Astrocyte (in vitro differentiated cells and primary cell): ENCODE measurements around the gene AVL9.

Experiments
- EZH2 ChIP-seq: IDR thresholded peaks from 2 replicates; pipeline ENCODE4 v1.6.1; 2012; ENCODE audit warnings: mild to moderate bottlenecking, low read length, inconsistent platforms; ENCODE audit not compliant: insufficient read depth
- TF ChIP-seq, protein P1 (sequence below): IDR thresholded peaks from 2 replicates; pipeline ENCODE4 v1.5.1; 2011; ENCODE audit warnings: low read depth, mild to moderate bottlenecking, inconsistent platforms, low read length, moderate library complexity; ENCODE audit not compliant: insufficient read depth

DNA sequence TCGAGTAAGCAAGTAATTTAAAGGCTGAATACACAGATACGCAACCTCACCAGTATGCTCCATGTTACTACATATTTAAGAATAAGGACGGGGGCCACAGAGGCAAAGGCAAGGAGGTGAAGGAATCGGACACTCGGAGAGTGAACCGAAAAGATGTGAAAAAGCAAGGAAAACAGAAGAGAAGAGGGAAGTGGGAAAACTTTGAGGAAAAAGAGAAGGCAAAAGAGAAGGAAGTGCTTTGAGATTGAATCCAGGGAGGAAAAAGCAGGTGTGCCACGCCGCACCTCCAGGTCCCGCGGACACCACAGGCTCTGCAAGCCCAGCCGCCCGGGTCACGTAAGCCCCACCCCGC, 367 bp upstream of the AVL9 start:
- TF ChIP-seq, protein P1, sequence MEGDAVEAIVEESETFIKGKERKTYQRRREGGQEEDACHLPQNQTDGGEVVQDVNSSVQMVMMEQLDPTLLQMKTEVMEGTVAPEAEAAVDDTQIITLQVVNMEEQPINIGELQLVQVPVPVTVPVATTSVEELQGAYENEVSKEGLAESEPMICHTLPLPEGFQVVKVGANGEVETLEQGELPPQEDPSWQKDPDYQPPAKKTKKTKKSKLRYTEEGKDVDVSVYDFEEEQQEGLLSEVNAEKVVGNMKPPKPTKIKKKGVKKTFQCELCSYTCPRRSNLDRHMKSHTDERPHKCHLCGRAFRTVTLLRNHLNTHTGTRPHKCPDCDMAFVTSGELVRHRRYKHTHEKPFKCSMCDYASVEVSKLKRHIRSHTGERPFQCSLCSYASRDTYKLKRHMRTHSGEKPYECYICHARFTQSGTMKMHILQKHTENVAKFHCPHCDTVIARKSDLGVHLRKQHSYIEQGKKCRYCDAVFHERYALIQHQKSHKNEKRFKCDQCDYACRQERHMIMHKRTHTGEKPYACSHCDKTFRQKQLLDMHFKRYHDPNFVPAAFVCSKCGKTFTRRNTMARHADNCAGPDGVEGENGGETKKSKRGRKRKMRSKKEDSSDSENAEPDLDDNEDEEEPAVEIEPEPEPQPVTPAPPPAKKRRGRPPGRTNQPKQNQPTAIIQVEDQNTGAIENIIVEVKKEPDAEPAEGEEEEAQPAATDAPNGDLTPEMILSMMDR, result no peak
- no peak for TF ChIP-seq EZH2
